ENCODE results near the gene ESRRB. TPM values are rescaled to one million over a fixed set of nuclear protein-coding genes. Genes with fewer than 3 reads are reported as not detected.

Gene ESRRB
- total RNA-seq, 2 experiments from 2014 or later: 0.47 TPM; not detected in 1

- Histone ChIP-seq H2AFZ (ENCODE audit: low read length) (no peak overlapping the region), H3K36me3 (ENCODE audit: insufficient read depth, low read length) (no peaks in the 10 kb centered on the region), H3K4me1 (ENCODE audit: insufficient read depth, low read length, poor library complexity, severe bottlenecking) (no peaks in the 10 kb centered on the region), H3K4me2 (ENCODE audit: low read length) (no peak overlapping the region), H3K9me3 (ENCODE audit: low read length) (no peaks in the 10 kb centered on the region), H4K20me1 (ENCODE audit: insufficient read depth, low read length) (no peaks in the 10 kb centered on the region), H3K79me2 (ENCODE audit: insufficient read depth, low read depth, low read length) (no peaks in the 10 kb centered on the region), H3K27ac (ENCODE audit: low read depth, low read length, poor library complexity, severe bottlenecking) (no peak overlapping the region), H3K9me2 (ENCODE audit: insufficient read depth, low read length) (no peaks in the 10 kb centered on the region), H3K4me3 (ENCODE audit: low read depth, low read length, poor library complexity, severe bottlenecking) (no peak overlapping the region)
- intact Hi-C loops (cut with micrococcal nuclease; ENCODE audit: unreplicated experiment): no loop called here
- BruUV-seq (replicated peaks): no TSS peak
- no peak for DNase-seq (ENCODE audit: low spot score)
- TF ChIP-seq CTCF (conservative IDR thresholded peaks at IDR 0.05; ENCODE audit: low read length): no peak
- no peak for TF ChIP-seq EZH2phosphoT487 (IDR thresholded peaks at IDR 0.05; ENCODE audit: borderline replicate concordance, low read depth, low read length)
- CTCF ChIA-PET (ENCODE audit: unreplicated experiment): no interaction called here
- POLR2A ChIA-PET: no interaction called here
These were observed 6.0 kb downstream of the ESRRB start for GRCh38 chr14:76381817-76382494.

GRCh38 chr14:76382495-76382832, 6.5 kb downstream of the ESRRB start:
- no peak for DNase-seq (ENCODE audit: low spot score)
- H3K4me2 ChIP-seq (ENCODE audit: low read length): no peak overlapping the region
- no peaks in the 10 kb centered on the region for H3K36me3 ChIP-seq (ENCODE audit: insufficient read depth, low read length)
- H3K9me2 ChIP-seq (ENCODE audit: insufficient read depth, low read length): no peaks in the 10 kb centered on the region
- no peak overlapping the region for H2AFZ ChIP-seq (ENCODE audit: low read length)
- ChIA-PET POLR2A (no interaction called here), CTCF (ENCODE audit: unreplicated experiment) (no interaction called here)
- TF ChIP-seq CTCF (conservative IDR thresholded peaks at IDR 0.05; ENCODE audit: low read length): no peak
- no peak for TF ChIP-seq EZH2phosphoT487 (IDR thresholded peaks at IDR 0.05; ENCODE audit: borderline replicate concordance, low read depth, low read length)
- no peaks in the 10 kb centered on the region for H3K4me1 ChIP-seq (ENCODE audit: insufficient read depth, low read length, poor library complexity, severe bottlenecking)
- intact Hi-C loops (cut with micrococcal nuclease; ENCODE audit: unreplicated experiment): no loop called here
- no peaks in the 10 kb centered on the region for H3K79me2 ChIP-seq (ENCODE audit: insufficient read depth, low read depth, low read length)
- no peak overlapping the region for H3K4me3 ChIP-seq (ENCODE audit: low read depth, low read length, poor library complexity, severe bottlenecking)
- no peaks in the 10 kb centered on the region for H3K9me3 ChIP-seq (ENCODE audit: low read length)
- no peaks in the 10 kb centered on the region for H4K20me1 ChIP-seq (ENCODE audit: insufficient read depth, low read length)
- BruUV-seq (replicated peaks): no TSS peak
- H3K27ac ChIP-seq (ENCODE audit: low read depth, low read length, poor library complexity, severe bottlenecking): no peak overlapping the region

- H3K4me1 ChIP-seq (ENCODE audit: insufficient read depth, low read length, poor library complexity, severe bottlenecking): no peaks in the 10 kb centered on the region
- no peaks in the 10 kb centered on the region for H3K79me2 ChIP-seq (ENCODE audit: insufficient read depth, low read depth, low read length)
- H3K9me2 ChIP-seq (ENCODE audit: insufficient read depth, low read length): no peaks in the 10 kb centered on the region
- no peaks in the 10 kb centered on the region for H3K9me3 ChIP-seq (ENCODE audit: low read length)
- H3K27ac ChIP-seq (ENCODE audit: low read depth, low read length, poor library complexity, severe bottlenecking): no peak overlapping the region
- intact Hi-C loops (cut with micrococcal nuclease; ENCODE audit: unreplicated experiment): loop anchor here (5.0 kb wide), 1 partner anchor 678 kb away; no protein-coding TSS in a partner anchor
- no peak overlapping the region for H2AFZ ChIP-seq (ENCODE audit: low read length)
- DNase-seq (ENCODE audit: low spot score): no peak
- H3K4me3 ChIP-seq (ENCODE audit: low read depth, low read length, poor library complexity, severe bottlenecking): no peak overlapping the region
- H3K36me3 ChIP-seq (ENCODE audit: insufficient read depth, low read length): no peaks in the 10 kb centered on the region
- H4K20me1 ChIP-seq (ENCODE audit: insufficient read depth, low read length): no peaks in the 10 kb centered on the region
- POLR2A ChIA-PET: interaction anchor here (0.7 kb wide), 1 partner anchor 341 kb away, joined by 3 read pairs; no protein-coding TSS in a partner anchor
- no peak overlapping the region for H3K4me2 ChIP-seq (ENCODE audit: low read length)
- BruUV-seq (replicated peaks): no TSS peak
- TF ChIP-seq CTCF (conservative IDR thresholded peaks at IDR 0.05; ENCODE audit: low read length) (no peak), EZH2phosphoT487 (IDR thresholded peaks at IDR 0.05; ENCODE audit: borderline replicate concordance, low read depth, low read length) (no peak)
- CTCF ChIA-PET (ENCODE audit: unreplicated experiment): no interaction called here
These were observed 9.5 kb downstream of the ESRRB start for GRCh38 chr14:76385435-76385834.
